HepG2 (cell line): ENCODE measurements around the gene KIFC1. TPM values are rescaled to one million over a fixed set of nuclear protein-coding genes. Genes with fewer than 3 reads are reported as not detected.

Experiments used
- ASH2L ChIP-seq: fragments of 300-600, 200-600 bp; sonication (generic); IDR thresholded peaks from 2 replicates; pipeline ENCODE4 v1.7.0; 2017; ENCODE audit warnings: low read depth, mild to moderate bottlenecking, moderate library complexity, mixed read lengths, low read length; ENCODE audit not compliant: insufficient read length
- HNF1B ChIP-seq: sonication (generic); formaldehyde crosslinking; IDR thresholded peaks from 2 replicates; pipeline ENCODE4 v1.5.1; 2020; ENCODE audit warnings: mild to moderate bottlenecking, moderate library complexity, missing genetic modification reagents
- MLLT10 ChIP-seq: sonication (generic); formaldehyde crosslinking; IDR thresholded peaks from 2 replicates; pipeline ENCODE4 v1.4.0; 2020; ENCODE audit warnings: missing genetic modification reagents
- PHF20 ChIP-seq: sonication (generic); formaldehyde crosslinking; IDR thresholded peaks from 2 replicates; pipeline ENCODE4 v1.5.0; 2020; ENCODE audit warnings: mild to moderate bottlenecking, missing genetic modification reagents
- REST ChIP-seq, 2 experiments: IDR thresholded peaks; 2 replicates each; pipeline ENCODE4 v1.6.1; 2011 to 2012; ENCODE audit warnings: low read length in 2 of 2, borderline replicate concordance in 1 of 2, low read depth in 1 of 2, mild to moderate bottlenecking in 1 of 2, moderate library complexity in 1 of 2
- SALL2 ChIP-seq: sonication (generic); formaldehyde crosslinking; IDR thresholded peaks from 2 replicates; pipeline ENCODE4 v1.8.1; 2023; ENCODE audit warnings: mild to moderate bottlenecking, missing genetic modification reagents, inconsistent platforms
- SMAD3 ChIP-seq: sonication (generic); formaldehyde crosslinking; IDR thresholded peaks from 2 replicates; pipeline ENCODE4 v1.4.0; 2020; ENCODE audit warnings: missing genetic modification reagents
- SRY ChIP-seq: sonication (generic); formaldehyde crosslinking; IDR thresholded peaks from 2 replicates; pipeline ENCODE4 v1.8.0; 2022; ENCODE audit warnings: mild to moderate bottlenecking, missing genetic modification reagents
- ZBTB7B ChIP-seq: sonication (generic); formaldehyde crosslinking; IDR thresholded peaks from 2 replicates; pipeline ENCODE4 v1.4.0; 2020; ENCODE audit warnings: missing genetic modification reagents
- ZNF484 ChIP-seq: sonication (generic); formaldehyde crosslinking; IDR thresholded peaks from 2 replicates; pipeline ENCODE4 v1.5.1; 2020; ENCODE audit warnings: mild to moderate bottlenecking, low read depth, missing genetic modification reagents, borderline replicate concordance
- ZNF552 ChIP-seq: sonication (generic); formaldehyde crosslinking; IDR thresholded peaks from 2 replicates; pipeline ENCODE4 v1.9.0; 2022; ENCODE audit warnings: missing genetic modification reagents, mild to moderate bottlenecking, borderline replicate concordance
- ZNF609 ChIP-seq: sonication (generic); formaldehyde crosslinking; IDR thresholded peaks from 2 replicates; pipeline ENCODE4 v1.4.0; 2020; ENCODE audit warnings: mild to moderate bottlenecking, missing genetic modification reagents, borderline replicate concordance
- ZNF768 ChIP-seq: sonication (generic); formaldehyde crosslinking; IDR thresholded peaks from 2 replicates; pipeline ENCODE4 v1.4.0; 2020; ENCODE audit warnings: missing genetic modification reagents
- polyA plus RNA-seq, 8 experiments: library from polyadenylated mRNA; depleted of rRNA in 3 of 8; stranded (reverse) in 7 of 8; unstranded in 1 of 8; fragments of >200 nt; fragmentation: Illumina TruSeq in 4 of 8; extraction: Trizol in 4 of 8; gene quantifications; 2 replicates each; pipeline versions ENCODE4 v1.2.1 to v1.2.3, GENCODE V29; 2011 to 2016; ENCODE audit warnings: low read depth in 4 of 8, missing spikeins in 1 of 8, mixed read lengths in 1 of 8; ENCODE audit not compliant: insufficient read depth in 1 of 8
- total RNA-seq, 5 experiments: library from RNA; depleted of rRNA; stranded (reverse); fragments of >200 nt; fragmentation: Illumina TruSeq; extraction: Trizol; gene quantifications; 2 replicates each; pipeline ENCODE4 v1.2.3, GENCODE V29; 2016; ENCODE audit warnings: low read depth in 1 of 5
- TF ChIP-seq, protein P1 (sequence below): sonication (generic); formaldehyde crosslinking; IDR thresholded peaks from 2 replicates; pipeline ENCODE4 v1.4.0; 2020; ENCODE audit warnings: missing genetic modification reagents, borderline replicate concordance

KIFC1 gene
- total and polyA plus RNA-seq, 2 of the 13 experiments (the other 11 are each of a cell fraction or from before 2014, with no cell fraction given), result 25.0 to 45.5 TPM

DNA sequence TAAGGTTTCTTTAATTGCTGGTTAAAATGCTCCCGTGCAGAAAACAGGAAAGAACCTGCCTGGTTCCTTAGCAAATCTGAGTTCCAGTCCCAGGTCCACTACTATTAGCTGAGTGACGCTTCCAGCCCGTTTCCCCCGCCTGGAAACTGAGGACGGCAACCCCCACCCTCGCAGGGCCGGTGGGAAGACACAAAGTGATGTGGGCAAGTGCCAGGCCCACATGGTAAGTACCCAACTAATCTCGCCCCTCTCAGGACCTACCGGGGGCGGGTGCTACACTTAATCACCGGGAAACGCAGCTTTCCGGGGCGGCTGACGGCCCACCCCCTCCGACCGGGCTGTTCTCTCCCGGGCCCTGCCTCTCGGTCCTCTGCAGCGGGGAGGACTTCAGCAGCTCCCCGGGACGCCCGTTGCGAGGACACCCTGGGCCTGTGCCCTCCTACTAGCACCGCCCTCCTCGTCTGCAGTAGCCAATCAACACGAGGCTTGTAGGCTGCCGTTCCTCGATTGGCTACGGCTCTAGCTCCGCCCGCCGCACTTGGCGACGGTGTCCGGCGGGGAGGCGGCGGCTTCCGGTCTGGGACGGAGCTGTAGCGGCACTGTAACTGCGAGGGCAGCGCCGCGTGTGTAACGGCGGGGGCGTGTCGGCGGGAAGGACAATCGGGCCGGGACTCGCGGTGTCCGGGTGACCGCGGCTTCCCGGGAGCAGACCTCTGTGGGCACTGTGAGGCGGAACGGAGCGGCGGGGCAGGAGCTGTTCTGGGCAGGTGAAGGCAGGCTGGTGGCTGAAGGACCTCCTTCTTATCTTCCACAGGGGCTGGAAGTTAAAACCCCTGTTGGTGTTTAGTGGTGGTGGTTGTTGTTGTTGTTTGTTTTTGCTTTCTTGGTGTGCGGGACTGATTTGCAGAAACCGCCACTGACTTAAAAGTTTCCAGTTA is 62.7 kb downstream of the KIFC1 start, which contains the start of gene ZBTB9 (continued):
- TF ChIP-seq ZNF609 (0 out of 2 replicates have a peak, but pooled peaks have one; percentile 35), SMAD3 (peak; percentile 80), HNF1B (CRISPR knock-in tag) (peak; percentile 97), SALL2 (CRISPR knock-in tag) (peak; percentile 88; the same call in 1 of the 2 replicates), SRY (peak; percentile 88; the same call in 1 of the 2 replicates), REST (IDR thresholded peaks at IDR 0.05; ENCODE audit: borderline replicate concordance in 1 of 2, low read depth in 1 of 2, low read length in 2 of 2) (no peak; a peak in 1 of 4 replicates), ZNF768 (CRISPR knock-in tag) (peak; percentile 73; the same call in 1 of the 2 replicates), ZBTB7B (CRISPR knock-in tag) (0 out of 2 replicates have a peak, but pooled peaks have one; percentile 36), MLLT10 (CRISPR knock-in tag) (no peak), ZNF552 (CRISPR knock-in tag) (no peak), PHF20 (CRISPR knock-in tag) (peak; percentile 96), ASH2L (peak; percentile 95), ZNF484 (CRISPR knock-in tag) (no peak)
- TF ChIP-seq, protein P1, sequence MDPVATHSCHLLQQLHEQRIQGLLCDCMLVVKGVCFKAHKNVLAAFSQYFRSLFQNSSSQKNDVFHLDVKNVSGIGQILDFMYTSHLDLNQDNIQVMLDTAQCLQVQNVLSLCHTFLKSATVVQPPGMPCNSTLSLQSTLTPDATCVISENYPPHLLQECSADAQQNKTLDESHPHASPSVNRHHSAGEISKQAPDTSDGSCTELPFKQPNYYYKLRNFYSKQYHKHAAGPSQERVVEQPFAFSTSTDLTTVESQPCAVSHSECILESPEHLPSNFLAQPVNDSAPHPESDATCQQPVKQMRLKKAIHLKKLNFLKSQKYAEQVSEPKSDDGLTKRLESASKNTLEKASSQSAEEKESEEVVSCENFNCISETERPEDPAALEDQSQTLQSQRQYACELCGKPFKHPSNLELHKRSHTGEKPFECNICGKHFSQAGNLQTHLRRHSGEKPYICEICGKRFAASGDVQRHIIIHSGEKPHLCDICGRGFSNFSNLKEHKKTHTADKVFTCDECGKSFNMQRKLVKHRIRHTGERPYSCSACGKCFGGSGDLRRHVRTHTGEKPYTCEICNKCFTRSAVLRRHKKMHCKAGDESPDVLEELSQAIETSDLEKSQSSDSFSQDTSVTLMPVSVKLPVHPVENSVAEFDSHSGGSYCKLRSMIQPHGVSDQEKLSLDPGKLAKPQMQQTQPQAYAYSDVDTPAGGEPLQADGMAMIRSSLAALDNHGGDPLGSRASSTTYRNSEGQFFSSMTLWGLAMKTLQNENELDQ (CRISPR knock-in tag), result no peak
